Hypothalamus (tissue), 51 donors: Measurements from ENCODE around the gene SRGAP3.
A peak's percentile ranks its signal among the peaks of the same experiment; 100 is the strongest.

ENCODE experiments used
- DNase-seq, 51 donors: peaks; one replicate each; lab custom pipeline; 2025; lab: John Stamatoyannopoulos, UW

The SRGAP3 gene

GRCh38 chr3:9229325-9229724, 20.1 kb downstream of the SRGAP3 start:
- no peak for DNase-seq

- peak in 3 of 51 donors; percentile 21 to 35 (median 26) for DNase-seq
These were observed 23.1 kb downstream of the SRGAP3 start for GRCh38 chr3:9226326-9226725.

GRCh38 chr3:9225268-9225667, 24.2 kb downstream of the SRGAP3 start:
- DNase-seq, result no peak

GRCh38 chr3:9224490-9224889, 25.0 kb downstream of the SRGAP3 start:
- no peak for DNase-seq

DNA sequence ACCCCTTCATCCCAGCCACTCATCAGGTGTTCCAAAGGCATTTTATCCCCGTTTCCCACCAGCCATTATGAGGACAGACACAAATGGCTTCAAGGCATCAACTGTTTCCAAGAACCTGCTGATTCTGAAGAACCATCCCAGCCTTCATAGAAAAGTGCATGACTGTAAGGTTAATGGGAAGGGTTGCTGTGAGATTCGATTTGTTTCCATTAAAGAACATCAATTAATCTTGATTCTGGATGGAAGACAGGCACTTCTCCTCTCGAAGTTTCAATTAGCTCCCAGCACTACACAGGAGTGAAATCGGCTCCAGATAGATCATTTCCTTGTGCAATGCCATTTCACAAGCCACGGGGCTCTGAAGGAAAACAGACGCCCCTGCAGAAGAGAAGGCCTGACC, 25.8 kb downstream of the SRGAP3 start:
- no peak for DNase-seq

- no peak for DNase-seq
These were observed 26.3 kb downstream of the SRGAP3 start for GRCh38 chr3:9222956-9223639.

DNA sequence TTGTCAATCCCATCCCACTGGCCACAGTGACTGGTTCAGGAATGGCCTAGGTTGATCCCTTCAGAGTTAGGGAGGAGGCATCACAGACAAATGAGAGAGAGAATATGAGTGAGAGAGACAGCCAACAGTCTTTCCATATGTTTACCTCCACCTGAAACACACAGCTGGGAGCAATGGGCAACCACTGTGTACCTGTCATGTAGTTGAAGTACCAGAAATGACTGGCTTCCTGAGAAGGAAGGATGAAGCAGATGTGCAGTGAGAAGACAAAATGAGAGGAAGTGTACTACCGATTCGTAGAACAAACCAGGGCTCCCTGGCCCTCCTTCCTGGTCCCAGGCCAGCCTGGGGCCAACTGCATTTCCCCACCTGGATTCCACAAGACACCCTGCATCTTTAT, 27.4 kb downstream of the SRGAP3 start:
- DNase-seq, result no peak

GRCh38 chr3:9218514-9218846, 31.0 kb downstream of the SRGAP3 start:
- DNase-seq, result no peak

DNA sequence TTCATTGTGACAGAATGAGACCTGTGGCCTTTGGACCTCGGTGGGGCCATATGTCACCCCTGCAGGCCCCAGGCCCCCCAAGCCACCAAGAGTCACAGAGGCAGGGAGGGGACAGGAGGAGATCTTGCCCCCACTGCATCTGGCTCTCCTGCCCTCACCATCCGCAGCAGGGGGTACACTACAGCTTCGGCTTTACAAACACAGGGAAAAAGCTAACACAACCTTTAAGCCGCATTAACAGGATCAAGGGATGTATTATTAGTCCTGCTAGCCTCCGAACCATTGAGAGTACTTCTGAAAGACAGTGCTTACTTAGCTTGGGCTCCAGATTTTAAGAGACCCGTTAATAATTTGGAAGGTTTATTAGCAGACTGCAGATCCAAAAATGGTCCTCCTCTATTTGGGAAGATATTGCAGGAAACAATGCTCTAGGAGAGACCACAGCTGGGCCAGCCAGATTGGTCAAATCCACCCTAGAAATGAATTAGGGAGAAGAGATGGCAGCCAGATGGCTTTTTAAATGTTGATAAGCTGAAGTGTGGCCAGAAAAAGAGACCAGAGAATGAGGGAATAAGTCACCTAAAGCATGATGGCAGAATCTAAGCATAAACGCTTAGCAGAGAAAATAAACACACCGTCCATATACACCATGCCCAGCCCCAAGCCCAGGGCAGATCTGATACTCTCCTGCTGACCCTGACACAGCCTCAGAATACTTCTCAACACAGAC, 31.5 kb downstream of the SRGAP3 start:
- no peak for DNase-seq

GRCh38 chr3:9216736-9217135, 32.7 kb downstream of the SRGAP3 start:
- DNase-seq, result peak in 1 of 51 donors; percentile 27

GRCh38 chr3:9214599-9214998, 34.8 kb downstream of the SRGAP3 start:
- DNase-seq, result no peak

- no peak for DNase-seq
These were observed 35.3 kb downstream of the SRGAP3 start for GRCh38 chr3:9214185-9214584.

GRCh38 chr3:9213019-9213634, 36.3 kb downstream of the SRGAP3 start:
- peak in 1 of 51 donors; percentile 20 for DNase-seq

GRCh38 chr3:9211155-9211950, 38.1 kb downstream of the SRGAP3 start:
- no peak for DNase-seq

GRCh38 chr3:9209777-9210176, 39.7 kb downstream of the SRGAP3 start:
- DNase-seq, result no peak

- no peak for DNase-seq
These were observed 40.8 kb downstream of the SRGAP3 start for GRCh38 chr3:9208605-9209152.

DNA sequence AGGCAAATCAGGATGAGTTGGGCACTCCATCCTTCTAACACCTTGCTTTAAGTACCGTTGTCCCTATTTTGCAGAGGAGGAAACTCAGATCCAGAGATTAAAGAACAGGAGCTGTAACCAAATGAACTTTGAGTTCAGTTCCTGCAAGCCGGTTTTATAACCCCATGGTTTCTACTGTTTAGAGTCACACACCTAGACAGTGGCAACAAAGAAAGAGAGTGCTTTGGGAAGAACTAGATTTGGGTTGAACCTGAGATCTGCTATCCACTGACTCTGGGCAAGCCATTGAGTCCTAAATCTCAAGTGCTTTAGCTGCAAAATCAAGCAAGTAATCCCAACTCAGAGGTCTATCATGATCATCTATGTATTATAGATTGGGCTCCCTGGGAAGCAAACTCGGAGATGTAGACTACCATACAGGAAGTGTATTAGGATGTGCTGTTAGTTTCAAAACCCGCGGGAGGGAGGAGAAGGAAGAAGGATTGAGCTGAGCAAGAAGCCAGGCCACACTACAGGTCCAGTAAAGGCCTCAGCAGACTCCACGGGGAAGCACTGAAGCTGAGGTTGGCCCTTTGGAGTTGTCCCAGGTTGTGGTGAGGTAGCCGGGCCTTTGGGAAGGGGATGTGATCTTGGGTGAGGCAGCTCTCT, 42.2 kb downstream of the SRGAP3 start:
- no peak for DNase-seq

DNA sequence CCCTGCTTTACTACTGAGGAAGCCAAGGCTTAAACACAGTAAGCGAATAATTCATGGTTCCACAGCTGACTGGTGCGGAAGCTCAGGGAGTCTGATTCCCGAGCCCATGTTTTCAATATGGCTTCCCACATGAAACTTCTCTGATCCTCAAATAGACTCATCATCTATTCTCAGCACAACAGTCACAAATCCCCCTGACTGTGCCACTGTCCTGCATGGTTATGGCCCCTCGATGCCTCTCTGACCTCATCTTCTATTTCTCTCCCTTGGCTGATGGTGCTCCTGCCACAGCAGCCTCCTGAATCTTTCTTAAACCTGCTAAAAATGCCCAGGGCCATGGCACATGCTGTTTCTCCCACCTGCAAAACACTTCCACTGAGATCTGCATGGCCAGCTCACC, 43.2 kb downstream of the SRGAP3 start:
- DNase-seq, result no peak

DNA sequence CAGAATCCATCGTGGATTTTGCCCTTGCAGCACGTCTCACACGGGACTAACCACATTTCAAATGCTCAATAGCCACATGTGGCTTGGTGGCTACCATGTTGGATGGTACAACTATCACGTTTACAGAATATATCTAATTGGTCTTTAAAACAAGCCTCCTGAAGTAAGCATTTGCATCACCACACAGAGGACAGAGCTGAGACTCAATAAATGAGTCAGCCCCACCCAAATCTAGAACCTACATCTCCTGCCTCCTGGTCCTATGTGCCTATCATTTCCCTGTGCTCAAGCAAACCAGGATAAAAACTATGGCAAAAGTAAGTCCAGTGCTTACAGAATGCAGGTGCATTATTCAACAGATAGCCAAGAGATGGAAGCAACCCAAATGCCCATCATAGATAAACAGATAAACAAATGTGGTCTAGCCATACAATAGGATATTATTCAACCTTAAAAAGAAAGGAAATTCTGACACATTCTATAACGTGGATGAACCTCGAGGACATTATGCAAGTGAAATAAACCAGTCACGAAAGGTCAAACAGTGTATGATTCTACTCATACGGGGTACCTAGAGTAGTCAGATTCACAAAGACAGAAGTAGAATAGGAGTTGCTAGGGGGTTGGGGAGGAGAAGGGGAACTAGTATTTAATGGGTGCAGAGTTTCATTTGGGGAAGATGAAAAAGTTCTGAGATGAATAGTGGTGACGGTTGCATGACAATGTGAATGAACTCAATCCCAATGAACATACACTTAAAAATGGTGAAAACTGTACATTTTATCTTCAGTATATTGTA, 43.9 kb downstream of the SRGAP3 start:
- no peak for DNase-seq
